NB4 (cell line): ENCODE data around the gene HACD1.
A peak's percentile ranks its signal among the peaks of the same experiment; 100 is the strongest.

Experiments
- DNase-seq: peaks from one replicate; pipeline ENCODE4 v3.0.0; 2010; ENCODE audit warnings: low read depth
- H3K4me3 ChIP-seq: one replicate; pipeline ENCODE4 v1.5.1; 2011; ENCODE audit warnings: mild to moderate bottlenecking, low read depth, low read length, moderate library complexity
- MAX ChIP-seq: IDR thresholded peaks from 2 replicates; pipeline ENCODE4 v1.6.1; 2011; ENCODE audit warnings: low read depth, low read length
- MYC ChIP-seq: IDR thresholded peaks from 2 replicates; pipeline ENCODE4 v1.6.1; 2011; ENCODE audit warnings: low read depth, low read length
- POLR2A ChIP-seq: IDR thresholded peaks from 2 replicates; pipeline ENCODE4 v1.6.1; 2011; ENCODE audit warnings: mild to moderate bottlenecking; ENCODE audit not compliant: insufficient read length; ENCODE audit errors: extremely low read depth
- TF ChIP-seq, protein P1 (sequence below): IDR thresholded peaks from one replicate; pipeline ENCODE4 v1.5.1; 2012; ENCODE audit warnings: low read depth, low read length

HACD1 gene

DNA sequence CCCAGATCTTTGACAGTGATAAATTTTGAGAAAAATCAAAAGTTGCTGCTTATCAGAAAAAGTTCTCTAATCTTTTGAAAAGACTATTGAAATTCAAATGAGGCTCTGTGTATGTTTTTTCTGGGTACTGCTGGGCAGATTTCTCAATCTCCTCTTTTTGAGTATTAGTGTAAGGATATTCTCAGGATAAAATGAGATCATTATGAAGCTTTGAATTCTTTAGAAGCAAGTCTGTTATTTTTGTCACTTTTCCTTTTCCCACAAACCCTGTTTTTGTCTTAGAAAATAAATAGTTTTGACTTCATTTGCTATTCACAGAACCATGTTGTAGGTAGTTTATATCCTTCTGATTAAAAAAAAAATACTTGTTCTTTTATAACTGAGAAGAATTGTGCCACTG lies 34.7 kb upstream of the HACD1 start:
- H3K4me3 ChIP-seq = no peak overlapping the region
- TF ChIP-seq MYC (no peak), POLR2A (no peak), MAX (no peak)
- TF ChIP-seq, protein P1, sequence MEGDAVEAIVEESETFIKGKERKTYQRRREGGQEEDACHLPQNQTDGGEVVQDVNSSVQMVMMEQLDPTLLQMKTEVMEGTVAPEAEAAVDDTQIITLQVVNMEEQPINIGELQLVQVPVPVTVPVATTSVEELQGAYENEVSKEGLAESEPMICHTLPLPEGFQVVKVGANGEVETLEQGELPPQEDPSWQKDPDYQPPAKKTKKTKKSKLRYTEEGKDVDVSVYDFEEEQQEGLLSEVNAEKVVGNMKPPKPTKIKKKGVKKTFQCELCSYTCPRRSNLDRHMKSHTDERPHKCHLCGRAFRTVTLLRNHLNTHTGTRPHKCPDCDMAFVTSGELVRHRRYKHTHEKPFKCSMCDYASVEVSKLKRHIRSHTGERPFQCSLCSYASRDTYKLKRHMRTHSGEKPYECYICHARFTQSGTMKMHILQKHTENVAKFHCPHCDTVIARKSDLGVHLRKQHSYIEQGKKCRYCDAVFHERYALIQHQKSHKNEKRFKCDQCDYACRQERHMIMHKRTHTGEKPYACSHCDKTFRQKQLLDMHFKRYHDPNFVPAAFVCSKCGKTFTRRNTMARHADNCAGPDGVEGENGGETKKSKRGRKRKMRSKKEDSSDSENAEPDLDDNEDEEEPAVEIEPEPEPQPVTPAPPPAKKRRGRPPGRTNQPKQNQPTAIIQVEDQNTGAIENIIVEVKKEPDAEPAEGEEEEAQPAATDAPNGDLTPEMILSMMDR = no peak
- DNase-seq = no peak

DNA sequence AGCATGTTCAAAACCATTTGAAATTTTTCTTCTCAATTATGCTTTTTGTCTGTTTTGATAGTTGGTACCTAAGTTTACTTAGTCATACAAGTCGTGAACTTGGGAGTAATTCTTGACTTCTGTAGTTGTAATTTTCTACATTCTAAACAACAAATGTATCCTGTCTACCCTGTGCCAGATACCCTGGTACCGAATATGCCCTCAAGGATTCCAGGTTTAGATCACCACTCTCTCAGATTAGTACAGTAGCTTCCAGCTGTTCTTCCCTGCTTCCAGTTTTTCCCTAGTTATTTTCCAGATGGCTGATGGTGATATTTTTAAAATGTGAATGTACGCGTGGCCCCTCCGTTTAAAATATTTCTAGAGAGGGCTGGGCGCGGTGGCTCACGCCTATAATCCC lies 33.2 kb upstream of the HACD1 start:
- DNase-seq = no peak
- no peak overlapping the region for H3K4me3 ChIP-seq
- TF ChIP-seq MYC = no peak
- TF ChIP-seq MAX = no peak
- TF ChIP-seq POLR2A = no peak
- TF ChIP-seq, protein P1 = no peak

GRCh38 chr10:17649836-17650235 lies 32.7 kb upstream of the HACD1 start:
- DNase-seq = no peak
- TF ChIP-seq, protein P1 = no peak
- no peak overlapping the region for H3K4me3 ChIP-seq

DNA sequence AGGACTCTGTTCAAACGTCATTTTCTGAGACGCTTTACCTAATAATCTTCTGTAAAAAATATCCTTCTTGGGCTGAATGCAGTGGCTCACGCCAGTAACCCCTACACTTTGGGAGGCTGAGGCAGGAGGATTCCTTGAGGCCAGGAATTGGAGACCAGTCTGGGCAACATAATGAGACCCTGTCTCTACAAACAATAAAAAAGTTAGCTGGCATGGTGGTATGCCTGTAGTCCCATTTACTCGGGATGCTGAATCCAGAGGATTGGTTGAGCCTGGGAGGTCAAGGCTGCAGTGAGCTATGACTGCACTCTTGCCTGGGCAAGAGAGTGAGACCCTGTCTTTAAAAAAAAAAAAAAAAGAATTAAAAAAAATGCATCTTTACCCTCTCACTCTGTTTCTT lies 31.9 kb upstream of the HACD1 start:
- DNase-seq = no peak
- no peak overlapping the region for H3K4me3 ChIP-seq
- no peak for TF ChIP-seq MYC
- TF ChIP-seq POLR2A = no peak
- no peak for TF ChIP-seq MAX
- TF ChIP-seq, protein P1 = no peak

DNA sequence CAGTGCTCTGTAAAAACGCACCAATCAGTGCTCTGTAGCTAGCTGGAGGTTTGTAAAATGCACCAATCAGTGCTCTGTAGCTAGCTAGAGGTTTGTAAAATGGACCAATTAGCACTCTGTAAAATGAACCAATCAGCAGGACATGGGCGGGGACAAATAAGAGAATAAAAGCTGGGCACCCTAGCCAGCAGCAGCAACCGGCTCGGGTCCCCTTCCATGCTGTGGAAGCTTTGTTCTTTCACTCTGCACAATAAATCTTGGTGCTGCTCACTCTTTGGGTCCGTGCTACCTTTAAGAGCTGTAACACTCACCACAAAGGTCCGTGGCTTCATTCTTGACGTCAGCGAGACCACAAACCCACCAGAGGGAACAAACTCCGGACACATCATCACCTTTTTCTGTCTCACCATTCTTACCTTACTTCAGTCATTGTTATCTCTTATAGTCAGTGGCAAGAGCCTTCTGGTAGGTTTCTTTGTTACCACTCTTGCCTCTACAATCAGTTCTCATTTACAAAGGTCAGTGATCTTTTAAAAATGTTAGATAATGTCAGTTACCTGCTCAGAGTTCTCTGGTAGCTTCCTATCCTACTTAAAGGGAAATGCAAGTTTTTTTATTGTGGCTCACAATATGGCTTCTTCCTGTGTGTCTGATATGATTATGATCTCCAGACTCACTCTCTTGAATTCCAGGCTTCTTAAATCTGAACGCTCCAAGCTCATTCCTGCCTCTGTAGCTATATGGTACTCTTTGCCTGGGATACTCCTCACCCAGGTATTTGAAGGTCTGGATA lies 31.3 kb upstream of the HACD1 start:
- no peak for TF ChIP-seq MYC
- no peak for DNase-seq
- H3K4me3 ChIP-seq = no peak overlapping the region

DNA sequence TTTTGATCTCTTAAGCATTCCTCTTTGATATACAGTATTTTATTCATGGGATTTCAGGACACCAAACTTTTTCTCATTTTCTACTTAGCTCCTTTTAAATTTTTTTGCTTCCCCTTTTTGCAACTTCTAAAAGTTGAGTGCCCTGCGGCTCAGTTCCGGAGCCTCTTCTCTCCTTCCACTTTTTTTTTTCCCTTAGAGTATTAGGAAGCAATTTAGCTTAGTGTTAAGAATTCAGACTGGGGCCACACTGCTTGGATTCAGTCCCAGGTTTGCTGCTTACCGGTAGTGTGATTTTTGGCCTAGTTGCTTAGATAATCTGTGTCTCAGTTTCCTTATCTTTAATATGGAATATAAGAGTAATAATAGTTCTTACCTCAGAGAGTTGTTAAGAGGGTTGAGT lies 30.2 kb upstream of the HACD1 start:
- TF ChIP-seq, protein P1 = no peak
- TF ChIP-seq MAX = no peak
- no peak for TF ChIP-seq POLR2A
- no peak for TF ChIP-seq MYC
- DNase-seq = peak; percentile 57
- peak overlapping the region; percentile 42 for H3K4me3 ChIP-seq
